Activated CD4-positive, alpha-beta T cell treated with anti-CD3 and anti-CD28 coated beads, Interleukin-2, Interleukin-6, amounts not matched to agents 100 ng/mL and 50 ng/mL, durations not matched to agents 16 hours and 8 hours (primary cell): Measurements from ENCODE around the gene KDM8.

ENCODE experiments used
- DNase-seq: peaks from one replicate; pipeline ENCODE4 v3.0.0-alpha.2; 2020

The KDM8 gene

GRCh38 chr16:27218756-27219155 is 15.4 kb downstream of the KDM8 start:
- DNase-seq: no peak

- DNase-seq: no peak
Measured at GRCh38 chr16:27219161-27219560, 15.8 kb downstream of the KDM8 start.

DNA sequence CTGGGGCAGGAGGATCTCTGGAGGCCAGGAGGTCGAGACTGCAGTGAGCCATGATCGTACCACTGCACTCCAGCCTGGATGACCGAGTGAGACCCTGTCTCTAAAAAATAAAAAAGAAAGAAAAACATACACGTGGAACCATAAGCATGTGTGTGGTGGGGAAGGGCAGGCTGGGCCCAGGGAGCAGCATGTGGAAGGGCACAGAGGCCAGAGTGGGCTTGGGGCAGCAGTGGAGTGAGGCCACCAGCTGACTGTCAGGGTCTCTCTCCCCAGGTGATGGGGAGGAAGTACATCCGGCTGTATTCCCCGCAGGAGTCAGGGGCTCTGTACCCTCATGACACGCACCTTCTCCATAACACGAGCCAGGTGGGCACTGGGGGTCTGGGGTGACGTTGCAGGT is 16.8 kb downstream of the KDM8 start:
- DNase-seq: no peak

DNA sequence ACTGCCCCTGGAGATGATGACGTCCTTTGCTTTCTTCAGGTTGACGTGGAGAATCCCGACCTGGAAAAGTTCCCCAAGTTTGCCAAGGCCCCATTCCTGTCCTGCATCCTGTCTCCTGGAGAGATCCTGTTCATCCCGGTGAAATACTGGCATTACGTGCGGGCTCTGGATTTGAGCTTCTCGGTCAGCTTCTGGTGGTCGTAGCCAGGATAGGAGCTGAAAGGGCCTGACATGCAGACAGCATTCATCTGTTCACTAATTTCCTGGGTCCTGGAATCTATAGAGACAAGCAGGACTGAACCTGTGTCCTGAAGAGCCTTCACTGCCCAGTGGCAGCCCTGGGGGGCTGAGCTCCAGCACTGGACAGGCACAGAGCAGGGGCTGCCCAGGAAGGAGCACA is 17.2 kb downstream of the KDM8 start:
- no peak for DNase-seq

DNA sequence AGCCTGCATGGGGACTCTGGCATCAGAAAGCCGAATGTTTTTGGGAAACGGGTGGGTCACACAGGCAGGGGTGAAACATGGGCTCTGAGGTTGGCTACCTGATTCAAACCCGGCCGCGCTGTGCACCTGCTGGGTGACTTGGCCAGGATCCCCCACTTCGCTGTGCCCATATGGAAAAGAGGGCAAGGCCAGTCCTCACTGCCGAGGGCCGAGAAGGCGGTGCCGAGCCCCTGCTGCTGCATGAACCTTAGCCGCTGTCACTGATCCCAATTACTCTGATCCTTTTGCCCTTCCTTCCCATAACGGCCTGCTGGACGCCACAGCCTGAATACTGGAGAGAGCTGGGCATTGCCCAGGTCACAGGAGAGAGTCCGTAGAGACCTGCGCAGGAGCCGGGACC is 17.7 kb downstream of the KDM8 start:
- no peak for DNase-seq

DNA sequence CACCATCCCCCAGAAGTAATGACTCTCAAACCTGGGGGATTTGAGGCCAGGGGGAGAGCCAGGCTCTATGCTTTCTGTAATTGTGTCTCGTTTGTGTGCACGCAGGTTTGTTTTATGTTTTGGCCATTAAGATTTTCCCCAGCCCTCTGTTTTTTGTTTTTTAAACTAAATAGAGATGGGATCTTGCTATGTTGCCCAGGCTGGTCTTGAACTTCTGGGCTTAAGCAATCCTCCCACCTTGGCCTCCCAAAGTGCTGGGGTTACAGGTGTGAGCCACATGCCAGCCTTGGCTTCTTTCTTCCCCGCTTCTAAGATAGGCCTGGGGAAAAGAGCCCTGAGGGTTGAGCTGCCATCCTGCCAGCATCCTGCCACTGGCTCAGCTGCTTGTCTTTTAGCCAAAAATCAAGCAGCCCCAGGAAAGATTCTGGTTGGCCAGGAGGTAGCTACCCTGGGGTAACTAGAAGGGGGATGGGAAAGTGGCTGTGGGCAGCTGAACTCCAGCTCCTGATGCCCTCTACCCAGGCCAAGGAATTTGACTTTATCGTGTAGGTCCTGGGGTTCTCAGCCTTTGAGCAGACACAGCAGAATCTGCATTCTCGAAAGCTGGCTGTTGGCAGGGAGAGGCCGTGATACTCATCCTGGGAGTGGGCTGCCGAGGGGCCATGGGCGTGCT is 18.4 kb downstream of the KDM8 start:
- no peak for DNase-seq

DNA sequence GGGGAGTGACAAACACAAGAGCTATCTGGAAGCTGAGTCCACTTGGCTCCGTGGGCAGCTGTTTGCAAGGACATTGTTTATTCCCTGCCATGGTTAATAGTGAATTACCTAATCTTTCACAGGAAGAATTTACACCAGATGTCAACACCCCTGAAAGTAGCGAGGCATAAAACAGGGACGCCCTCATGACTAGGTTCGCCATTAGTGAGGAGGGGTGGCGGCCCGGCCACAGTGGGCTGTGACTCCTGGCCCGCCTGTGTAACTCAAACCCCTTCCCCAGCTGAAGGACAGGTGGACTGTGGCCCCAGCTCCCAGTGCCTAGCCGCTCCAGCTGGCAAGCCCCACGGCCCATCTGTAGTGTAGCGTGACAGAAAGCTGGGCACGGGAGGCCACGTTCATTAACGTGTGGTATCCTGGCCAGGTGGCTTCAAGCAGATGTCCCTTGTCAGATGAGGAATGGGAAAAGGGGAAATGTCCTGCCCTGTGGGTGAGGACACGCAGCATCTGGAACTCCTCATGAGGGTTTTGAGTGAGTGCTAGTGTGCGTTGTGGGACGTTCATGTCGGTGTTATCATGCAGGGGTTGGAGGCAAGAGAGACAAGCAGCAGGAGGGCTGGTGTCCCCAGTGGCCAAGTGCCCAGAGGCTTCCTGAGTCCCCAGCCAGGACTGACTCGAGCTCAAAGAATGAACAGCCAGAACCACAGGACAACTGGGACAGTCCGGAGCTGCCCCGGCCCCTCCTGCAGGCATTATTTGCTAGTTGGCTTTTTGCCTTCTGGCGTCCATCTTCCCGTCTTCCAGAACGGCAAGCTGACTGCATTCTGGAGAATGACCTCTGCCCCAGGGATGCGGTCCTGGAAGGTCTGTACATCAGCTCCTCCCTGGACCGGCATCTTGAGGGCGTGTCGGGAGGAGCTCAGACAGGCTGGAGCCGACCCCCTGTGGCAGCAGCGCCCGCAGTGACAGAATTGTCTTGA is 19.2 kb downstream of the KDM8 start:
- DNase-seq: no peak

DNA sequence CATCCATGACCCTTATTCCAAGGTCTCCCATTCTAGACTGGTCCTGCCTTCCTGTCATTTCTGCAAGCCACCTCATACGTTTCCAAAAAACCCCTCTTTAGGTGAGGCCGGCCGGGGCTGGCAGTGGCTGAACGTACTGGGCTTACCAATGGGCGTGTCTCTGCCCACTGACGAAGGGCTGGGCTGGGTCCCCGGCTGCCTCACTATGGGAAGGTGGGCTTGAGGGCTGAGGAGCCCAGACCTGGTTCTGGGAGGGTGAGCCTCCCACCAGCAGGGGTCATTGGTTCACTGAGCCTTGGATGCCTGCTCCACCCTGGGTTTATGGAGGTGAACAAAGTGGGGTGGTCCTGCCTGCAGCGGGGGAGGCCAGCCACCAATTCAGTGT is 19.9 kb downstream of the KDM8 start:
- DNase-seq: no peak

DNA sequence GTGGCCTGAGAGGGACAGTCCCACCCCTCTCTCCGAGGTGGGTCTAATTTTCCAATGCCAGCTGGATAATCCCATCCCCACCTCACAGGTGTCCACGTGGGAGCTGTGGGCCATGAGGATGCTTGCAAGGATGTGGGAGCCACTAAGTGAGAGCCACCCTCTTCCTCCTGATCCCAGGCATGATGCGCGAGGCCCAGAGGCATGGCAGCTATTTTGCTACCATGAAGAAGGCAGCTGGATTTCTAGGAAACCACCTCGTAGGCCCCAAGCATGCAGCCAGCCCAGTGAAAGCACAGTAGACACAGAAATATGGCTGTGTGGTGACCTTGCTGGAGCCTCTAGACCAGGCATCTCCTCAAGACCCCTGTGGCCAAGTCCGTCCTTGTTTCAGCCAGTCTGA is 20.4 kb downstream of the KDM8 start:
- no peak for DNase-seq

- DNase-seq: no peak
Measured at GRCh38 chr16:27224271-27224737, 21.0 kb downstream of the KDM8 start.

DNA sequence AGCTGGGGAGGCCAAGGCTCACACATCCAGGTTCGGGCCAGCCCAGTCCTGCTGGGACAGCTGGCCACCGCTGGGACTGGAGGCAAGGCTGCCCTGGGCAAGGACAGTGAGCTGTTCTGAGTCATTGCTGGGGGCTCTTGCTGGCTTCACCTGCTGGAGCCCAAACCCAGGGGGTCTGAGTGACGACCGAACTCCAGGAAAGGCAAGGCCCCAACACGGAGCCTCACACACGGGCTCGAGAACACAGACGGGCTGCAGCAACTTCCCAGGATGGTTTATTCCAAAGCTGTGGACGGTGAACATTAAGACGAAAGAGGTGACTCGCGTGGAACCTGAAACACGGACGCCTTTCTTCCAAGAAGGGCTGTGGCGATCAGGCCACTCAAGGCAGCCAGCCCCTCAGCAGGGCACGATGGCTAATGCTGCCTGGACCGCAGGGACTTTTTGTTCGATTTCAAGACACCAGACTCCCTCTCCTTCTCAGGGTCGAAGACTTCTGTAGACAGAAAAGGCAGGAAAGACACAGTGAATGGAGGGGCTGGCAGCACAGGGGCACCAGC is 21.5 kb downstream of the KDM8 start:
- DNase-seq: no peak

DNA sequence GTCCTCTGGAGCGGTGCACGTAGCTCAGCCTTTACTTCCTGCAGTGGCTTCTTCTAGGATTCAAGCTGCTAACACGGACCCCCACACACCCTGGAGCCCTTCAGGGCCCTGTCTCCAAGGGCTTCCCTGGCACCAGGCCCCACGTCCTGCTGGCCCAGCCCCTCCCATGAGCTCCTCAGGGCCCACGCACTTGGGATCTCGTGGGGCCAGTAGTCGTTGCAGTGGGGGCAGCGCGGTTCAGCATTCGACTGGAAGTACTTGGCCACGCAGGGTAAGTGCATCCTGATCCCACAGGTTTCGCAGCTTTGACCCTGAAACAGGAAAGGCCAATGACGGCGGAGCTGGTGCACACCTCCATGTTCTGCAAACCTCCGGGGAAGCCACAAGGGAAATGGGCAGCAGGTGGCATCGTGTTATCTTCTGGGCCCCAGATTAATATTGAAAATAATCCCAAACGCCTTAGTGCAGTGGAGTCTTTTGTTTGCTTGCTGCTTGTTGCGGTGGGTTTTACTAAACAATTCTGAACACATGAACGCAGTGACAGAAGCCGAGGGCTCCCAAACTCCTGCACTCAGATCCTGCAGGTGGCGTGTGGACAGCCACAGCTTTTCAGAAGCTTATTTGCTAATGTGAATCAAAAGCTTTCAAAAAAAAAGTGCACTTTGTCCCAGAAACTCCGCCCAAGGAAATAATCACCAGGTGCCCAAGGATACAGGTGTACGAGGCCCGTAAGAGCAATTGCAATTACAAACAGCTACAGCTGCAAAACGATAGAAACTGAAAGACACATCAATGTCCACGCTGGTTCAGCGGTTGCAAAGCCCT is 22.4 kb downstream of the KDM8 start:
- no peak for DNase-seq

- no peak for DNase-seq
Measured at GRCh38 chr16:27226476-27226875, 23.1 kb downstream of the KDM8 start.

- DNase-seq: no peak
Measured at GRCh38 chr16:27226976-27227705, 23.8 kb downstream of the KDM8 start.

- no peak for DNase-seq
Measured at GRCh38 chr16:27228045-27228444, 24.7 kb downstream of the KDM8 start.

GRCh38 chr16:27228621-27229501 is 25.5 kb downstream of the KDM8 start:
- no peak for DNase-seq

DNA sequence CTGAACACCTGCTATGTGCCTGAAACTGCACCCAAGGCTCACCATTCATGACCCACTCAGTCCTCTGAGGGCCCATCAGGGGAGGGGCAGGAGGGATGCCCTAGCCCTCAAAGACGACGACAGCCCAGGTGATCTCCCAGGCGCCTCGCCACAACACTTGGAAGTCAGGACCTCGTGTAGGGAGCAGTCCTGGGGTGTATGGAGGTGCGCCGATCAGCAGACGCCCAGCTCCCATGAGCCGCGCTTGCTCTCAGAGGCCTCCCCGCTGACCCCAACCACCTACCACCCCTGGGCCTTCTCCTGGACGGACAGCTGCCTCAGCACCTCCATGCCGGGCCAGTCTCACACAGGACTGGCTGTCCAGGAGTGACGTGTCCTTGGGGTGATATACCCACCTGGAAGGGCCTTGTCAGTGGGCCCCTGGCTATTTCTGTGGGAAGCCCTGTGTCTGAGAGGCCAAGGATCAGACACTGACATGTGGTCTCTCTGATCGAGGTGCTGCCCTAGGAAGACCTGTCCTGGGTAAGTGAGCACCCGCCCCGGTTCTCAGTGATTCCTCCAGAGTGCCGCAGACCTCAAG is 26.7 kb downstream of the KDM8 start:
- no peak for DNase-seq

GRCh38 chr16:27230562-27231001 is 27.3 kb downstream of the KDM8 start:
- DNase-seq: peak; percentile 76

DNA sequence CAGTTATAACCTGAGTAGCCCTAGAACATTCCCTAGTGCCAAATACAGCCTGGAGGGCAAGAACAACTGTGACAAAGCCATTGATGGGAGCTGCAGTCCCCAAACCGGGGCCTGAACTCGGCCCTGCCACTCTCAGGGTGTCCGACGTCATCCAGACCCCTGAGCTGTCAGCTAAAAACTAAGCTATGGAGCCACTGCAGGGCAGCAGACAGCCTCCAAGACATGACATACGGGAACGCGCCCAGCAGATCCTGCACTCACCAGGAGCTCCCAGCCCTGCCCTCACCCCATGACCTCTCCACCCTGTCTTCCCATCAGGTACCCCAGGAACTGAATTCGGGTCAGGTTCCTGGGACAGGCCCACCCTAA is 28.4 kb downstream of the KDM8 start:
- no peak for DNase-seq

DNA sequence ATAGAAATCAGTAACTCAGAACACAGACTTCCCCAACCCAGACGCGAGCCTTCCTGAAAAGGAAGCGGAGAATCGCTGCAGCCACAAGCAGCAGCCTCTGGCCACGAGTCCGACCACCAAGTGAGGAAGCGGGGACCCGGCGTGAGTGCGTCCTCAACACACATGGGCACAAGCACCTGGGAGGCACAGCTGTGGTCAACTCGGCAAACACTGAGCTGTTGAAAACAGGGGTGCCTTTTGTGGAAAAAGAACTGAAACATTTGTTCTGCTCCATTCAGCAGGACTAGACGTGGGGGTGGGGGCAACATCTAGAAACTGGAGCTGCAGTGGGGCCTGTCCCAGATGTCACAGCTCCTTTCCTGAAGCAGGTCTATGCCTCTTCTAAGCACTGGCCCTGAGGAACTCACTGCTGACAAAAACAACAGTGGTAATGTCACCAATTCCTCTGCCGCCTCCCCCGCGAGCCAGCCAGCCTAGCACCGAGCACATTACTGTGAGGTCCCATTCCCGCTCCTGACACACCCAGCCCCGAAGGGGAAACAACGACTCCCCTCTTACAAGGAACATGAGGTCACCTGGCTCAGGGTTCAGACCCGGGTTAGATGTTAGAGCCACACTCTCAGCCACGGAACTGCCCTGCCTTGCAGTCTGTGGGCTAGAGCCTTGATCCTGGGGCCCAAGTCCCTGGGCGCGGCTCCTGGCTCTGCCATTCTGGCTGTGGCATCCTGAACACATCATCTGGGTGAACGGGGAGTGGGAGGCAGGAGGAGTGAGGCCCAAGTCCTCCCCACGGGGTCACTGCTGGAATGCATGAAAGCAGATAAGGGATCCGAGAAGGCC is 29.0 kb downstream of the KDM8 start:
- peak; percentile 17 for DNase-seq
